Psoas muscle (tissue), 8 donors: ENCODE data around the gene PDE4D. TPM values are rescaled to one million over a fixed set of nuclear protein-coding genes. Genes with fewer than 3 reads are reported as not detected.
A peak's percentile ranks its signal among the peaks of the same experiment; 100 is the strongest.

ENCODE experiments used
- ATAC-seq, 4 donors: fragments of 200-7000 bp; cut with Tn5 transposase; one replicate each; pipeline ENCODE4 v1.9.1; 2020; ENCODE audit warnings: moderate library complexity in 3 of 4, mild to moderate bottlenecking in 2 of 4
- DNase-seq, 2 donors: peaks; one replicate each; pipeline ENCODE4 v3.0.0-alpha.2; 2020
- H3K27ac ChIP-seq: fragments of 200-600 bp; one replicate; pipeline ENCODE4 v1.8.0; 2022
- H3K27me3 ChIP-seq, 3 donors: fragments of 200-600 bp in 1 of 3; one replicate each; pipeline versions ENCODE4 v1.6.1 to v1.8.0; 2013 to 2022; ENCODE audit warnings: low read length in 2 of 3, mild to moderate bottlenecking in 2 of 3, moderate library complexity in 1 of 3; ENCODE audit not compliant: insufficient read depth in 3 of 3
- H3K36me3 ChIP-seq, 2 donors: fragments of 200-600 bp in 1 of 2; one replicate each; pipeline versions ENCODE4 v1.6.1 to v1.8.0; 2013 to 2022; ENCODE audit warnings: low read depth in 1 of 2, mild to moderate bottlenecking in 1 of 2, moderate library complexity in 1 of 2; ENCODE audit not compliant: insufficient read depth in 1 of 2
- H3K4me1 ChIP-seq: fragments of 200-600 bp; one replicate; pipeline ENCODE4 v1.8.0; 2022
- H3K4me3 ChIP-seq: fragments of 200-600 bp; one replicate; pipeline ENCODE4 v1.8.0; 2022; ENCODE audit warnings: mild to moderate bottlenecking
- H3K9me3 ChIP-seq: fragments of 200-600 bp; one replicate; pipeline ENCODE4 v1.8.0; 2022
- CTCF ChIP-seq: fragments of 200-600 bp; IDR thresholded peaks from one replicate; pipeline ENCODE4 v1.8.0; 2022; ENCODE audit warnings: antibody characterized with exemption
- WGBS, 3 donors: extraction: QIAGEN DNeasy Blood & Tissue Kit; methylation state at CpG; one replicate each; pipeline versions ENCODE4 v1.1.6 to v1.1.7; 2013; 5-methylcytosine and 5-hydroxymethylcytosine counted together
- intact Hi-C, 2 donors: fragments of 100-400 bp; cut with DNase I; formaldehyde crosslinking; loops; one replicate each; pipeline versions ENCODE4 v1.11.0 to v1.14.2; 2022
- polyA plus RNA-seq, 3 donors: library from polyadenylated mRNA; stranded (reverse); fragments of 200-250 nt; gene quantifications; one replicate each; pipeline ENCODE4 v1.2.3, GENCODE V29; 2013
- total RNA-seq, 4 donors: library from RNA; stranded (reverse); fragmentation: NEBNext Ultra II Directional in 2 of 4; extraction: Animal tissue kit (Norgen Biotek cat#: 25700) in 2 of 4; gene quantifications; one replicate each; pipeline versions ENCODE4 v1.2.1 to v1.2.4, GENCODE V29; 2021 to 2023
- donor health status: healthy with polysubstance abuse.
- donor health status: DM: no; HTN: no; CAD: no; lungs with moderate emphysema.
- donor health status: Bipolar disorder and iron deficiency.
- donor health status: healthy.
- donor health status: DM: yes; HTN: yes; CAD: no.
- donor health status: DM: no; HTN: no; CAD: no.
- donor health status: DM: no; HTN: no; CAD: no.
- donor health status: DM: yes; HTN: yes; CAD: no.

PDE4D gene
- total and polyA plus RNA-seq, 7 donors, result 42.6 to 283 (median 88.7) TPM

GRCh38 chr5:59430066-59430685 lies 463.4 kb downstream of the PDE4D start:
- TF ChIP-seq CTCF, result no peak

GRCh38 chr5:59428391-59428790 lies 465.1 kb downstream of the PDE4D start:
- Histone ChIP-seq H3K4me1 (peaks cover 4% of the 10 kb centered on the region), H3K4me3 (no peak overlapping the region), H3K9me3 (no peaks in the 10 kb centered on the region), H3K27me3 (no peaks in the 10 kb centered on the region), H3K36me3 (no peaks in the 10 kb centered on the region), H3K27ac (no peak overlapping the region)
- intact Hi-C loops, result no loop called here
- ATAC-seq (no peak), DNase-seq (no peak)
- TF ChIP-seq CTCF, result no peak
- 78 to 88% (median 81%) methylated on average over 2 of the region's 2 CpGs for WGBS, 3 donors

More at GRCh38 chr5:59430066-59430685, 463.4 kb downstream of the PDE4D start:
- no peaks in the 10 kb centered on the region for H3K9me3 ChIP-seq
- DNase-seq (no peak), ATAC-seq (no peak)
- H3K4me1 ChIP-seq, result peaks cover 4% of the 10 kb centered on the region
- H3K4me3 ChIP-seq, result no peak overlapping the region
- no peaks in the 10 kb centered on the region for H3K27me3 ChIP-seq
- H3K36me3 ChIP-seq, result no peaks in the 10 kb centered on the region
- H3K27ac ChIP-seq, result no peak overlapping the region
- WGBS, 3 donors, result 79 to 91% (median 87%) methylated on average over 9 of the region's 9 CpGs
- intact Hi-C loops, result no loop called here

- H3K4me3 ChIP-seq, result no peak overlapping the region
- H3K4me1 ChIP-seq, result peaks cover 10% of the 10 kb centered on the region
- ATAC-seq (peak in 3 of 4 donors; percentile 7 to 41 (median 15)), DNase-seq (no peak)
- H3K27me3 ChIP-seq, result no peaks in the 10 kb centered on the region
- WGBS, 3 donors, result 49 to 73% (median 52%) methylated on average over 3 of the region's 3 CpGs
- no peak overlapping the region for H3K27ac ChIP-seq
- intact Hi-C loops, result no loop called here
- no peaks in the 10 kb centered on the region for H3K36me3 ChIP-seq
- TF ChIP-seq CTCF, result no peak
- no peaks in the 10 kb centered on the region for H3K9me3 ChIP-seq
Measured at GRCh38 chr5:59424515-59424914, 469.0 kb downstream of the PDE4D start.

GRCh38 chr5:59423021-59423420 lies 470.5 kb downstream of the PDE4D start:
- peak; percentile 66 to 80 (median 76) for ATAC-seq
- no peaks in the 10 kb centered on the region for H3K27me3 ChIP-seq
- intact Hi-C loops, result no loop called here
- H3K4me1 ChIP-seq, result peaks cover 22% of the 10 kb centered on the region
- DNase-seq, result no peak
- H3K36me3 ChIP-seq, result no peaks in the 10 kb centered on the region
- H3K4me3 ChIP-seq, result no peak overlapping the region
- no peaks in the 10 kb centered on the region for H3K9me3 ChIP-seq
- no peak for TF ChIP-seq CTCF
- no peak overlapping the region for H3K27ac ChIP-seq
